CD4-positive, alpha-beta T cell treated with Interleukin-15 for 4 hours (primary cell): ENCODE measurements around the gene ITGAV.

Source experiments
- DNase-seq: peaks from one replicate; pipeline ENCODE4 v3.0.0-alpha.2; 2020; ENCODE audit warnings: low spot score

ITGAV gene

DNA sequence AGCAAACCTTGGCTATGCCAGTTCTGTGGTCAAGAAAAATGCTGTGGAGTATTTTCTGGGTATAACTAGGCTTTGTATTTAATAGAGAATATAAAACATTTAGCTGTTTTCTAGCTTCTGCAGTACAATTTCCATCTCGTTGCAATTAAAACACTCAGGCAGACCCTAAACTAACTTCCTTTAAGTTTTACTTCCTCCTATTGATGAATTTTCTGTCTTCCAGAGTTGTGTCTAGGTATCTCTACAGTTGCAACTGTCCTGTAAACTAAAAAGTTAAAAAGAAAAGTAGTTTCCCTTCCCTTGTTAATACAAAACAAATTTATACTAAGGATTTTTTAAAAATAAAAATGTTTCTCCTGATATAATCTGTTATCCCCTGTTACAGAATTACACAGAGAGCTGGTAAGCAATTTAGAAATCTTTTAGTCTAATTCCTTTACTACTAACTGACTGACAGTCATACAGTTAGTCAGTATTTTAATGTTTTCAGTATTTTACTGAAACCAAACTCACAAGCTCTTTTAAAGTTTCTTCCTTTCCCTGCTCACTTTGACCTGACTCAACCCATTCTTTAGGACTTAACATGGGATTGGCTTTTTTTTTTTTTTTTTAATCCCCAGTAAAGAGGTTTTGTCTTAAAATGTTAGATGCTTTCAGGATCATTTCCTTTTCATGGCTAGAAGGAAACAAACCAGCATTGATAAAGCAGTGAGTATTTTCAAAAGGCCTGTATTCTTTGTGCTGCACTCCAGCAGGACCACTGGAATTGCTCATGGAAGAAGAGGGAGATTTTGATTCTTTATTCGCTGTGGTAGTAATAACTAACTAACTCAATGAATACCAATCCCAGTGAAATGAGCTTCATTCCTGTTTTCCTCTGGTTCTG lies 22.9 kb downstream of the ITGAV start:
- no peak for DNase-seq

- DNase-seq: no peak
Measured at GRCh38 chr2:186614373-186614772, 24.5 kb downstream of the ITGAV start.

DNA sequence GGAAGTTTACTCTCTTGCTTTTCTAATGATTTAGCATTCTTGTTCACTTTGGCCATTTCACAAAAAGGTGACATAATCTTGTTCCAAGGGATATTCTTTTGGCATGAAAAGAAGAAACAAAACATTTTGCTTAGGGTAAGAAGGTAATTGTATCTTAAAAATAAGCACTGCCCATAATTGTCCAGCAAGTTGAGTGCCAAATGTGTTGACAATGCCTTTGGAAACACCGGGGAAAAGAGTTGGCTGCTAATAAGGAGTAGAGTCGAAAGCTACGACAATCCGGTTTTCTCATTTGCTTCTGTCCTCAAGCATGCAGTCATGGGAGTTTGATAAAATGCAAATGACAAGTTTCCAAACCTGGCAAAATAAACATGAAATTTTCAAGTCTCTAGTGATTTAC lies 27.3 kb downstream of the ITGAV start:
- no peak for DNase-seq

DNA sequence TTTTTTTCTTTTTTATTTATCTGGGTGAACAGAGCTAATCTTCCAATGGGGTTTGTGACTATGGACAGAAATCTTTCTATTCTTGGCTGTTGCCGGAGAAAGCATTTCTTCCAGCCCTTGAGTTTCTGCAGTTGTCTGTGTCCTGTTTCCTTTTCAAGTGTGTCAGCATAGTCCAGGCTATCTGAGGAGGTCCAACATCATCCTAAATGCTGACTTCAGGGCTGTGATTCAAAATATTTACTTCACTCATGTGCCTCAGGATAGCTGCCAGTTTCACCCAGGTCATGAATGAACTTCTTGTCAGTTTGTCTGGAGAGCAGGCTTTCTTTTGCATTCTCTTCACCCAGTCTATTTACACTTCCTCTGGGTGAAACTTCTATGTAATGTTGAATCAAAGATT lies 27.9 kb downstream of the ITGAV start:
- no peak for DNase-seq

GRCh38 chr2:186618696-186619095 lies 28.8 kb downstream of the ITGAV start:
- no peak for DNase-seq

DNA sequence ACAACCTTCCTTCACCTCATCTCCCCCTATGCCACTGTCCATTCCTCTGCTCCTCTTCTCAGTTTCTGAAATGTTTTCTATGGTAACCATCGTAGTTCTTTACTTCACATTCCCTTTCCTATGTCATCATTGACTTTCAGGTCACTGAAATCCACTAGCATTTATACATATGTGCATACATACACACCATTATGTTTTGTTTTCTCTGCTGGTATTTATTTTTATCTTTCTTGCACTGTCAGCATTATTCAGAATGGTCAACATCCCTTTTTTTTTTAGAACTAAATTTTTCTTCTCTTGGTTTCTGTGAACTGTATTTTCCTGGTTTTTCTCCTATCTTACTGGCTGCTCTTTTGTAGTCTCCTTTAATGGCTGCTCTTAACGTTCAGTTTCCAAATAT lies 33.2 kb downstream of the ITGAV start:
- DNase-seq: no peak

DNA sequence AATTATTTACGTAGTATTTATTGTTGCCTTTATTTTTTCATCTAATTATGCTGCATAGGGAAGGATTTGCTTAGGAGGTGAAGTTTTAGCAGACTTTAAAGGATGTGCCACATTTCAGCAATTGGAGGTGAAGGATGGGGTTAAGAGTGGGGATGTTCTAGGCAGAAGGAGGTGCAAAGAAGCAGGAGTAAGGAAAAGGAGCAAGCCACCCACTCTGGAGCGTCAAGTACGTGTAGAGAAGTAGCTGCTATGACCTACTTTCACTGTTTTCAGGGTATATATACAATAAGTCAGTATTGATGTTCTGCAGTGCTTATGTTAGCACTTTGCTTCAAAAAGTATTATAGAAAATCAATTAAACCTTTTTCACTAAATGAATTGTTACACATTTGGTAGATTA lies 34.4 kb downstream of the ITGAV start:
- DNase-seq: no peak

DNA sequence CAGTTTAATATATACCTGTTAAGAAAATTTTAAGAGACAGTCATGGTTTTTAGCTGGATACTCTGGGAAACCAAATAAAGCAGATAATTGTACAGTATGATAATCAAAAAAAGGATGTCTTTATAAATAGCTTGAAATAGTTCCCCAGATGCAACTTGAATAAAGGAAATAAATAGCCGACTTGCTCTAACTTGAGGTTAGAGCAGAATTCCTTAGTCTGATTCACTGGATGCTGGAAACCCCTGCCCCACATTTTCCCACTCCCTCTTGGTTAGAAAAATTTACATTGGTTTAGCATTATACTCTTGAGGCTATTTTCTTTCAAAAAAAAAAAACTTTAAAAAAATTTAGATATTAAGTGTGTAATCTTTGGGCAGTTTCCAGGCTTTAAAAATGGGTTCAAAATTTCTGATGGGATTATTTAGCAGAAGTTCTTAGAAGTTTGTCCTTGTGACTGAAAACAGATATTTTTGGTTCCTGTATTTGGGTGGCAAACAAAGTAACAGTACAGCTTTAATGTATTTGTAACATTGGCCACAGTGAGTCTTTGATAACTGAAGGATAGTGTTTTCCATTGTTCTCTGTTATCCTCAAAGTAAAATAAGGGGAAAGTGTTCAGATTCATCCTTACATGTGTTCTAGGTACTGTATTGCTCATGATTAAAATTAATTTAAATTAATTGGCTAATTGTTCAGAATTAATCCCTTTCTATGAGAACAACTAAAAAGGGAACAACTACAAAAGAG lies 39.6 kb downstream of the ITGAV start:
- no peak for DNase-seq

DNA sequence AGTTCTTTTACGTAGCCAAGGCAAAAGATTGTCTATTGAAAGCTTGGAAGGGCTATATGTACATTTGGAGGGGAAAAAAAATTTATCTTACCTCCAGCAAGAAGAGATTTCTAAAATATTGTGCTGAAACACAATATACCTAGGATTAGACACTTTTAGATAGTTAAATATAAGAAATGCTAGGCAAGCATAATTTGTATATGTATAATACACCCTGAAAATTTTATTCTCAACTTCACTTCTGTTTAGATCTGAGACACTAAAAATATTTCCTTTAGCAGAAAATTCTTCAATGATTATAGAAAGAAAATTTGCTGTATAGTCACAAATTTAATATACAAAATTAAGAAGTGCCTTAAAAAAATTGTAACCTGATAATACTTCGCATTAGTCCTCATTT lies 42.6 kb downstream of the ITGAV start:
- no peak for DNase-seq

DNA sequence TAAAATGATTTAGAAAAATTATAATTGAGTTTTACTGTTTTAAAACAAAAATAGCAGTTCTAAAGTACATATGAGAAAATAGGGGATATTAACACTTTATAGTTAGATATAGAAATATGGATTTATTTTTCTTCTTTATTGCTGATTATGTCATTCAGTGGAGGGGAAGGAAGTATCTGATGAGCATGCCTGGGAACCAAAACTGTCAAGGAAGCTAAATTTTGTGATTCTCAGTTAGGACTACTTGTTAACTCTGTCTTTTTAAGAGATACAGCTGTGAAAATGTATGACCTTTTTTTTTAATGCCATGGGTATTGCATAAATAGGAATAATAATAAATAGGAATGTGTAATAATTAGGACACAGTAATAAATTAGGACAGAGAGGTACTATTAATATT lies 44.8 kb downstream of the ITGAV start:
- no peak for DNase-seq

DNA sequence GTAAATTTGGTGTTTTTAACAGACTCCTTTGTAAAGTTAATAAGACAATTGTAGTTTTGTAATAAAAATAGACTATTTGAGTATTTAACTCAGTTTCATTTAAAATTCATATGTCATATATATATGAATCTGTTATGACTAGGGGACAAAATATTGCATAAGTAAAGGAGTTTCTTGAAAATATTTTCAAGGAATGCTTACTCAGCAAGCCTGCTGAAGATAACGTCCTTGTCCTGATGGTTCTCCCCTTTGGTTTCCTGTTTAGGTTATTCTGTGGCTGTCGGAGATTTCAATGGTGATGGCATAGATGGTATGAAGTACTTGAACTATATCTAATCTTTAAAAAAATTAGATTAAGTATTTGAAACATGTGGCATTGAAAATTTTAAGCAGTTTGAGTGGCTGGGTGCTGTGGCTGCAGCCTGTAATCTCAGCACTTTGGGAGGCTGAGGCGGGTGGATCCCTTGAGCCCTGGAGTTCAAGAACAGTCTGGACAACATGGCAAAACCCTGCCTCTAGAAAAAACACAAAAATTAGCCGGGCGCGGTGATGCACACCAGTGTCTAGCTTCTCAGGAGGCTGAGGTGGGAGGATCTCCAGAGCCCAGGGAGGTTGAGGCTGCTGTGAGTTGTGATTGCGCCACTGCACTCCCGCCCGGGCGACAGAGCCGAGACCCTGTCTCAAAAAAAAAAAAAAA lies 47.1 kb downstream of the ITGAV start:
- DNase-seq: no peak

GRCh38 chr2:186637497-186637800 lies 47.6 kb downstream of the ITGAV start:
- DNase-seq: no peak

DNA sequence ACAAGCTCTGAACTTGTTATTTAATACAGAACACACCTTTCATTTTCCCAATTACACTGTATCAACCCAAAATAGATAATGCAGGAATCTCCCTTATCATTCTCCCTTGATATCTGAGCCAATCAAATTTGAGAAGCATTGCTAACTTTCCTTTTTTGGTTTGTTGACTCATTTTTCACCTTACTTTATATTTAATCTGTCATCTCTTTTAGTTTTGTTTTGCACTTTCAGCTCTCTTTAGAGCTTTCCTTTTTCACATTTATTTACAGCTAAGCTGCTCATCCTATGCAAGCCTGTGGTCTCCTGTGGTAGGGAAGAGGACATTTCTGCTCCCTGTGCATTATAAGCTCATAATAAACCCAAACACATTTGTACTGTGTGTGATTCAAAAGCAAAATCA lies 50.1 kb downstream of the ITGAV start:
- DNase-seq: no peak

GRCh38 chr2:186641132-186641806 lies 51.4 kb downstream of the ITGAV start:
- DNase-seq: no peak

DNA sequence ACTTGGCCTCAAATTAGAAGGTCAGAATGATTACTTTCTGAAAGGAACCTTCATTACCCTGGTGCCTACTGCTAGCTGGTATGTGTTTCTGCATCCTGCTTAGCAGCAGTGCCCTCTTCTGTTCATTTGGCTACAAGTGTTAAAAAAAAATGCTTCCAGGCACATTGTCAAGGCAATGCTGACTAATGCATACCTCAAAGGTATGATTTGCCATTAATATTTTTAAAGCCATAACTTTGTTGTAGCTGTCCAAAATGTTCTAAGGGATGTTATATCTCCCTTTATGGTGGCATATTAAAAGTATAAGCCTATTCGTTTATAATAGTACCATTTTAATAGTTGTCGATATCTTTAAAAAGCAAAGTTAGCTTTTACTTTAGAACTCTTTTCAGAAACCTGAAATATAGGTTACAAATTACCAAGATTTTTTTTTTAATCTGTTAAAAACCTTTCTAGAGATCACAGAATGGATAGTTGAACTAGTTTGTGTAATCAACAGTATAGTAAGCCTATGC lies 52.0 kb downstream of the ITGAV start:
- peak; percentile 47 for DNase-seq

DNA sequence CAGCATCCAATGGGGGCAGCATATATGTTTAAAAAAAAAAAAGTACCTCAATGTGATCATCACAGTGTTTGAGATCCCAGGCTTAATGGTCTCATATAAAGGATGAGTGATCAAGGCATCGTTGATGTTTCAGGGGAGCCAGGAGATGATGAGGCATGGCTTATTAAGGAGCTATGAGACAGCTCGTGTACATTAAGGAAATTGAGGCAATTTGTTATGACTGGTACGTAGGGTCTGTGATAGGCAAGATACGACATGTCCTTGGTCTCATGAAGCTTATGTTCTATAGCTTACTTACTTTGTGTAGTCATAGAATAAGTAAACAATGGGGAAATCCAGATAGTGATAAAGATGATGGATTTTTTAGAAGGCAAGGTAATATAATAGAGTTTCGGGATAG lies 54.9 kb downstream of the ITGAV start:
- DNase-seq: no peak

- DNase-seq: no peak
Measured at GRCh38 chr2:186645999-186646398, 56.1 kb downstream of the ITGAV start.

GRCh38 chr2:186648130-186648529 lies 58.3 kb downstream of the ITGAV start:
- DNase-seq: no peak

- DNase-seq: no peak
Measured at GRCh38 chr2:186653511-186653910, 63.7 kb downstream of the ITGAV start.

DNA sequence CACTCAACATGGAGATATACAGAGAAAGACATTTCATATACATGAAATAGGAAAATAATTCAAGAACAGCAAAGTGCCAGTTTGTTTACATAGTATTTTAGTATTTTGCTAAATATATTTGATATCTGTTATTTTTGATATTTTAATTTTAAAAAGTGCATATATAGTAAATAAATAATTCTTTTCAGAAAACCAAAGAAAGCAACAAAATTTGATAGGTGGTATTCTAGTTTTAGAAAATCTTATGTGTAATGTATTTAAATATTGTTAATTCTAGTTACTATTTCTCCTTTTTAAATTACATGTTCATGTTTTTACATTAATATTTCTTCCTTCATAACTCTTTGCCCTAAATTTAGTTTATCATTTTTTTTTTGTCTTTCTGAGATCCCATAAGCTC lies 69.5 kb downstream of the ITGAV start:
- DNase-seq: no peak

DNA sequence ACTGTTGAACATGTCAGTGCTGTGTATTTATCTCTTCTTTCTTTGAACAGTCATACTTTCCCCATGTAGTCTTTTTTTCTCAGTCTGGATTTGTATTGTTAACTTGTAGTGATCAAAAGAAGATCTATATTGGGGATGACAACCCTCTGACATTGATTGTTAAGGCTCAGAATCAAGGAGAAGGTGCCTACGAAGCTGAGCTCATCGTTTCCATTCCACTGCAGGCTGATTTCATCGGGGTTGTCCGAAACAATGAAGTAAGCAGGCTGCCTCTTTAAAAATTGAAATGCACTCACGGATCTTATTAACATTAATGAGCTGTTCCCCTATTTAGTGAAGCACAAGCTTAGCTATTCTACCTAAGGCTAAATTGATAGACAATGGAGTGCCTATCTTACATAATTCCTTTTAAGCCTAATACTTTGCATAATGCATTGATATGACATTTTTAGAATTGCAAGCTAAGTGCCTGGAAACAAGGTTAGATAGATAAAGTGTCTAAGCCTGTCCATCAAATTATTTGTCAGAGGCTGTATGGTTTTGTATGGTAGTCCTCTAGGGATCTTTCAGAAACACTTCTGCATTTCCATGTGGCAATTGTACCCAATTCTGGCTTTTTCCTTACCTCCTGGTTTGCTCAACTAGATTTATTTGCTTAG lies 74.7 kb downstream of the ITGAV start:
- no peak for DNase-seq

DNA sequence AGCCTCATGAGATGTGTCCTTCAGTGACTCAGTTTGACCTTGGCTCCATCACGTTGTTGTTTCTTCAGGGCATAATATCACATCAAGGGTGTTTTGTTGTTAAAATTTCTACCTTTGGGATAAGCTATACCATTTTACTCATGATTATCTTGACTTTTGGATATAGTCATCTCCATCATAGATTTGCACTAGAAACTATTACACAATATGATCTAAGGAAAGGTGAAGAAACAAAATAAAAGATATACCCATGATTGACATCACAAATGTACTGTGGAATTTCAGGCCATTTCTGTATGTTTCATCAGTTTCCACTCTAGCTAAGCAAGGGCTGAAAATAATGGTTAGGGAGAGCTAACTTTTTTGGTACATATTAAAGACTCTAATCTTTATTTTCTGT lies 79.3 kb downstream of the ITGAV start:
- DNase-seq: no peak
